Measurements from ENCODE around the gene GLI2. TPM values are rescaled to one million over a fixed set of nuclear protein-coding genes. Genes with fewer than 3 reads are reported as not detected.

The GLI2 gene
- total RNA-seq, 4 donors from 2014 or later: 7.1 to 25.3 (median 11.8) TPM

- peak overlapping the region in 1 of 4 donors; percentile 25 for H3K4me3 ChIP-seq
- DNase-seq (ENCODE audit: extremely low spot score): peak; percentile 94
- intact Hi-C loops (cut with DNase I): no loop called here
- no peaks in the 10 kb centered on the region for H3K9me3 ChIP-seq
- H3K27ac ChIP-seq (replicated peaks in 1 of 4): peak overlapping the region; percentile 61 to 78 (median 68)
- 36% methylated on average over 20 of the region's 27 CpGs for WGBS
- H3K27me3 ChIP-seq: no peaks in the 10 kb centered on the region
- peaks cover 14 to 61% (median 58%) of the 10 kb centered on the region in 4 donors for H3K4me1 ChIP-seq
- H3K36me3 ChIP-seq: no peaks in the 10 kb centered on the region
- TF ChIP-seq CTCF (IDR thresholded peaks at IDR 0.05) (no peak), POLR2AphosphoS5 (IDR thresholded peaks at IDR 0.05) (peak; percentile 69 to 82)
These were observed 30.2 kb downstream of the GLI2 start for GRCh38 chr2:120765678-120766469.

GRCh38 chr2:120766470-120767351 is 31.0 kb downstream of the GLI2 start:
- Histone ChIP-seq H3K4me1 (peaks cover 15 to 62% (median 58%) of the 10 kb centered on the region in 4 donors), H3K27me3 (no peaks in the 10 kb centered on the region), H3K27ac (replicated peaks in 1 of 4) (peak overlapping the region; percentile 61 to 78 (median 67)), H3K36me3 (no peaks in the 10 kb centered on the region), H3K9me3 (no peaks in the 10 kb centered on the region), H3K4me3 (no peak overlapping the region)
- no peak for TF ChIP-seq POLR2AphosphoS5 (IDR thresholded peaks at IDR 0.05)
- no peak for TF ChIP-seq EP300 (IDR thresholded peaks at IDR 0.05)
- no peak for TF ChIP-seq POLR2A (IDR thresholded peaks at IDR 0.05; ENCODE audit: low read depth)
- no peak for TF ChIP-seq CTCF (IDR thresholded peaks at IDR 0.05)
- intact Hi-C loops (cut with DNase I): no loop called here
- DNase-seq (ENCODE audit: extremely low spot score): no peak
- 85% methylated on average over 11 of the region's 14 CpGs for WGBS

GRCh38 chr2:120767486-120768005 is 31.9 kb downstream of the GLI2 start:
- Histone ChIP-seq H3K36me3 (no peaks in the 10 kb centered on the region), H3K4me1 (peaks cover 17 to 70% (median 64%) of the 10 kb centered on the region in 4 donors), H3K27ac (replicated peaks in 1 of 4) (no peak overlapping the region), H3K9me3 (no peaks in the 10 kb centered on the region), H3K4me3 (no peak overlapping the region), H3K27me3 (no peaks in the 10 kb centered on the region)
- intact Hi-C loops (cut with DNase I): no loop called here
- no peak for DNase-seq (ENCODE audit: extremely low spot score)
- no peak for TF ChIP-seq EP300 (IDR thresholded peaks at IDR 0.05)
- no peak for TF ChIP-seq CTCF (IDR thresholded peaks at IDR 0.05)
- no peak for TF ChIP-seq POLR2A (IDR thresholded peaks at IDR 0.05; ENCODE audit: low read depth)
- no peak for TF ChIP-seq POLR2AphosphoS5 (IDR thresholded peaks at IDR 0.05)
- 93% methylated on average over 10 of the region's 10 CpGs for WGBS

- H3K4me1 ChIP-seq: peaks cover 17 to 71% (median 62%) of the 10 kb centered on the region in 4 donors
- H3K27ac ChIP-seq (replicated peaks in 1 of 4): no peak overlapping the region
- no peaks in the 10 kb centered on the region for H3K9me3 ChIP-seq
- intact Hi-C loops (cut with DNase I): no loop called here
- TF ChIP-seq CTCF (IDR thresholded peaks at IDR 0.05) (no peak), EP300 (IDR thresholded peaks at IDR 0.05) (no peak), POLR2AphosphoS5 (IDR thresholded peaks at IDR 0.05) (no peak), POLR2A (IDR thresholded peaks at IDR 0.05; ENCODE audit: low read depth) (no peak)
- no peak for DNase-seq (ENCODE audit: extremely low spot score)
- H3K4me3 ChIP-seq: no peak overlapping the region
- H3K27me3 ChIP-seq: no peaks in the 10 kb centered on the region
- H3K36me3 ChIP-seq: no peaks in the 10 kb centered on the region
- 89% methylated on average over 12 of the region's 17 CpGs for WGBS
These were observed 32.7 kb downstream of the GLI2 start for GRCh38 chr2:120768112-120769048.
